ENCODE results near the gene ZNF652.

DNA sequence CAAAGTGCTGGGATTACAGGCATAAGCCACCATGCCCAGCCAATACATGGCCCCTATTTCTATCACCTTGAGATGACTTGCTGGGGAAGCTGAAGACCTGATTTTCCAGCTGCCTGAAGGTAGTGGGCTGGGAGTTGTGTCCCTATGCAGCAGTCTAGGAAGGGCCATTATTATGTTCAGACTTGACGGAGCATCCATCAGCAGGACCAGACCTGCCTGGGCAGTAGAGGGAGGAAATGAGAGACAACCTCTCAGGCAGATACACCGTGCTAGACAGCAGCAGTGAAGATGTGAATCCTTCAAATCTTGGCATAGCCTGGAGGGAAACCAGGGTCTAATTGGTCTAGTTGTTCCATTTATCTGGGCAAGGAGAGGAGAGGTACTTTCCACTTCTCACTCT lies 95.8 kb downstream of the ZNF652 start:
- TF ChIP-seq POLR2AphosphoS5 (IDR thresholded peaks at IDR 0.05) (no peak), MXI1 (conservative IDR thresholded peaks at IDR 0.05; ENCODE audit: poor library complexity, severe bottlenecking) (no peak), EZH2 (IDR thresholded peaks at IDR 0.05; ENCODE audit: borderline replicate concordance, insufficient read depth, low read length, poor library complexity, severe bottlenecking) (no peak), RAD21 (conservative IDR thresholded peaks at IDR 0.05) (no peak)
- TF ChIP-seq, protein P1, sequence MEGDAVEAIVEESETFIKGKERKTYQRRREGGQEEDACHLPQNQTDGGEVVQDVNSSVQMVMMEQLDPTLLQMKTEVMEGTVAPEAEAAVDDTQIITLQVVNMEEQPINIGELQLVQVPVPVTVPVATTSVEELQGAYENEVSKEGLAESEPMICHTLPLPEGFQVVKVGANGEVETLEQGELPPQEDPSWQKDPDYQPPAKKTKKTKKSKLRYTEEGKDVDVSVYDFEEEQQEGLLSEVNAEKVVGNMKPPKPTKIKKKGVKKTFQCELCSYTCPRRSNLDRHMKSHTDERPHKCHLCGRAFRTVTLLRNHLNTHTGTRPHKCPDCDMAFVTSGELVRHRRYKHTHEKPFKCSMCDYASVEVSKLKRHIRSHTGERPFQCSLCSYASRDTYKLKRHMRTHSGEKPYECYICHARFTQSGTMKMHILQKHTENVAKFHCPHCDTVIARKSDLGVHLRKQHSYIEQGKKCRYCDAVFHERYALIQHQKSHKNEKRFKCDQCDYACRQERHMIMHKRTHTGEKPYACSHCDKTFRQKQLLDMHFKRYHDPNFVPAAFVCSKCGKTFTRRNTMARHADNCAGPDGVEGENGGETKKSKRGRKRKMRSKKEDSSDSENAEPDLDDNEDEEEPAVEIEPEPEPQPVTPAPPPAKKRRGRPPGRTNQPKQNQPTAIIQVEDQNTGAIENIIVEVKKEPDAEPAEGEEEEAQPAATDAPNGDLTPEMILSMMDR (IDR thresholded peaks at IDR 0.05; ENCODE audit: poor library complexity, severe bottlenecking) = no peak

Measured in neural cell (in vitro differentiated cells).